Measurements from ENCODE around the gene B3GAT1.

GRCh38 chr11:134397304-134398078 lies 14.6 kb downstream of the B3GAT1 start:
- TF ChIP-seq CTCF (IDR thresholded peaks at IDR 0.05 in 2 of 3, conservative IDR thresholded peaks at IDR 0.05 in 1 of 3; ENCODE audit: borderline replicate concordance in 1 of 3, insufficient read depth in 1 of 3, low read depth in 2 of 3, low read length in 2 of 3) (no peak), SRF (IDR thresholded peaks at IDR 0.05; ENCODE audit: low read depth) (no peak), RAD21 (IDR thresholded peaks at IDR 0.05; ENCODE audit: low read depth) (no peak), POLR2AphosphoS5 (IDR thresholded peaks at IDR 0.05; ENCODE audit: low read depth, low read length) (no peak), JUND (IDR thresholded peaks at IDR 0.05) (no peak), REST (IDR thresholded peaks at IDR 0.05; ENCODE audit: low read depth) (no peak), ZNF274 (IDR thresholded peaks at IDR 0.05; ENCODE audit: low read depth, low read length) (no peak), ATF3 (IDR thresholded peaks at IDR 0.05) (no peak), SIN3A (IDR thresholded peaks at IDR 0.05; ENCODE audit: low read depth) (no peak)

Measured in HCT116 (cell line).